Myocyte (in vitro differentiated cells): ENCODE measurements around the gene CDC42EP3. TPM values are rescaled to one million over a fixed set of nuclear protein-coding genes. Genes with fewer than 3 reads are reported as not detected.

Experiments used
- DNase-seq: peaks from one replicate; pipeline ENCODE4 v3.0.0-alpha.2; 2012; ENCODE audit warnings: low read depth
- total RNA-seq: library from RNA; depleted of rRNA; stranded (reverse); fragments of >200 nt; gene quantifications from 2 replicates; pipeline ENCODE4 v1.2.3, GENCODE V29; 2014

CDC42EP3 gene
- total RNA-seq, 1 donor from 2014 or later, result 149 TPM

DNA sequence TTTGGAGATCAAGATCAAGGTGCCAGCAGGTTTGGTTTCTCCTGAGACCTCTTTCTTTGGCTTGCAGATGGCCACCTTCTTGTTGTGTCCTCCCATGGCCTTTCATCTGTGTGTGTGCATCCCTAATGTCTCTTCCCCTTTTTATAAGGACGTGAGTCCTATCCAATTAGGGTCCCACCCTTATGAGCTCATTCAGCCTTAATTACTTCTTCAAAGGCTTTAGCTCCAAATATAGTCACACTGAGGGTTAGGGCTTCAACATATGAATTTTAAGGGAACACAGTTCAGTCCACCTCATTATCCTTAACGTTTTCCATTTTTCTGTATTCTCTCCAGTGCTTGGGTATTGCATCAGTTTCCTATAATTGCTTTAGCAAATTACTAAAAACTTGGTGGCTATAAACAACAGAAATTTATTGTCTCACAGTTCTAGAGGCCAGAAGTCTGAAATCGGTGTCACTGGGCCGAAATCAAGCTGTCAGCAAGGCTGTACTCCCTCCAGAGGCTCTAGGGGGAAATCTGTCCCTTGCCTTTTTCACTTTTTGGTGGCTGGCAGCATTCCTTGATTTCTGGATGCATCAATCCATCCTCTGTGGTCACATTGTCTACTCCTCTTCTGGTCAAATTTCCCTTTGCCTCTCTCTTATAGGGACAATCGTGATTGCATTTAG lies 34.1 kb downstream of the CDC42EP3 start:
- DNase-seq, result peak; percentile 72

GRCh38 chr2:37636381-37637066 lies 34.9 kb downstream of the CDC42EP3 start:
- DNase-seq, result peak; percentile 49

DNA sequence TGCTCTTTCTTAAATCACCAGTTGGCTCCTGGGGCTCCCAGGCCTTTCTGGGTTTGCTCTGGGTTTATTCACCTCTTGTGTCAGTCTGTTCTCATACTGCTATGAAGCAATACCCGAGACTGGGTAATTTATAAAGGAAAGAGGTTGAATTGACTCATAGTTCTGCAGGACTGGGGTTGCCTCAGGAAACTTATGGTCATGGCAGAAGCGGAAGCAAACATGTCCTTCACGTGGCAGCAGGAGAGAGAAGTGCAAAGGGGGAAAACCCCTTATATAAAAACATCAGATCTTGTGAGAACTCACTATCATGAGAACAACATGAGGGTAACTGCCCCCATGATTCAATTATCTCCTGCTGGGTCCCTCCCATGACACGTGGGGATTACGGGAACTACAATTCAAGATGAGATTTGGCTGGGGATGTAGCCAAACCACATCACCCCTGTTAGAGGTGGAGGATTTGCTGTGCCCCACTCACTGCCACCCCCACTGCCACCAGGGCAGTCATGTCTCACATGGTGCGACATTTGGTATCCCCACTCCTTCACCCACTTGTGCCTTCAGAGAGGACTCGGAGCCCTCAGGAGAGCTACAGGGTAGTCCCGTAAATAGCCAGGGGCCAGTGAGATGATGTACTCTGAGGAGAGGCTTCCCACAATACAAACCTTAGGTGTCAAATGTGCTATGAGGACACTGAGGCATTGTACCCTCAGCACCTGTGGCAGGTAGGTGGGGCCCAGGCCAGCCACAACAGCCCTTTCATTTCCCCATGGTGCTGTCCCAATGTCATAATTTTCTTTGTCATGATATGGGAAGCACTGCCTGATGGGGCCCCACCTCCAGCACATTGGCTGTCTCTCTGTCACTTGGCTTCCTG lies 35.7 kb downstream of the CDC42EP3 start:
- peak; percentile 70 for DNase-seq

- no peak for DNase-seq
Observed at GRCh38 chr2:37634914-37635503, 36.4 kb downstream of the CDC42EP3 start.

DNA sequence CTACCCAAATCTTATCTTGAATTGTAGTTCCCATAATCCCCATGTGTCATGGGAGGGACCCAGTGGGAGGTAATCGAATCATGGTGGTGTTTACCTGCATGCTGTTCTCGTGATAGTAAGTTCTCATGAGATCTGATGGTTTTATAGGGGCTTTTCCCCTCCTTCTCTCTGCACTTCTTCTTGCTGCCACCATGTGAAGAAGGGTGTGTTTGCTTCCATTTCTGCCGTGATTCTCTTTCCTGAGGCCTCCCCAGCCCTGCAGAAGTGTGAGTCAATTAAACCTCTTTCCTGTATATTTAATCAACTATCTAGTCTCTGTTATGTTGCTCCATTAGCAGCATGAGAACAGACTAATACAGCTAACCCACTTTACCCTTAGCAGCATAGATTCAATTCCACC lies 37.6 kb downstream of the CDC42EP3 start:
- DNase-seq, result no peak

GRCh38 chr2:37633234-37633633 lies 38.2 kb downstream of the CDC42EP3 start:
- no peak for DNase-seq

- DNase-seq, result peak; percentile 41
Observed at GRCh38 chr2:37632310-37632709, 39.1 kb downstream of the CDC42EP3 start.

GRCh38 chr2:37631698-37632097 lies 39.7 kb downstream of the CDC42EP3 start:
- peak; percentile 87 for DNase-seq

GRCh38 chr2:37631292-37631691 lies 40.1 kb downstream of the CDC42EP3 start:
- DNase-seq, result peak; percentile 99

DNA sequence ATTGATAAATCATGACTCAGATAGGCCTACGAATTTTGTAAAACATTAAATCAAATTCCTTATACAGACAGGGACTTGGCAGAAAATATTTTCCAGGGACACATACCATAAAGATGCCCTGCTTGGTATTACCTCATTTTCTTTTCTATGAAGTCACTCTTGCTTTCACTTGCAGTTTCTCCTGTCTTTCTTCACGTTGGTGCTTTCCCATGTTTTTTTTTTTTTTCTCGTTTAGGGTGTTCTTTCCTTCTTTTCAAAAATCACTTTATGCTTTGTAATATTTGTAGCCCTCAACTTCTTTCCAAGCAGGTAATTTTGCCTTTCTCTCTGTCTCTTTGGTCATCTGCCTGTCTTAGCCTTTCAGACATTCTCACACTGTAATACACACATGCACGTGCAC lies 40.7 kb downstream of the CDC42EP3 start:
- DNase-seq, result no peak

- peak; percentile 62 for DNase-seq
Observed at GRCh38 chr2:37630301-37630700, 41.1 kb downstream of the CDC42EP3 start.

DNA sequence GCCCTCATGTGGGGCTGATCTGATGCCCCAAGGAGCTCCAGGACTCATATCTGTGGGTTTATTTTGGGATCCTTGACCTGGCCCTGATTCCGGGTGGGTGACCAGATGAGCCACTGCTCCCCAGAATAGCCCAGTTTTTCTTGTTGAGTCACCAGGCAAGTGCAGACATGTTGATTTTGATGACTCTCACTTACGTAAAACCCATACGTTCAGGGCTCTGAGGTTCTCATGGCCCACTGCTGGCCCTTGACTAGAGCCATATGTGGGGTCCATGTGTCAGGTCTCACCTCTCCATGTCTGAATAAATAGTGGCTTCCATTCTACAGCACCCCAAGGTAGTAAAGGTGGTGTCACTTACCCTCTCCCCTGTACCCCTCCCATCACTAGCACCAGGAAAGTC lies 41.9 kb downstream of the CDC42EP3 start:
- DNase-seq, result peak; percentile 96

- peak; percentile 90 for DNase-seq
Observed at GRCh38 chr2:37627710-37628109, 43.7 kb downstream of the CDC42EP3 start.

DNA sequence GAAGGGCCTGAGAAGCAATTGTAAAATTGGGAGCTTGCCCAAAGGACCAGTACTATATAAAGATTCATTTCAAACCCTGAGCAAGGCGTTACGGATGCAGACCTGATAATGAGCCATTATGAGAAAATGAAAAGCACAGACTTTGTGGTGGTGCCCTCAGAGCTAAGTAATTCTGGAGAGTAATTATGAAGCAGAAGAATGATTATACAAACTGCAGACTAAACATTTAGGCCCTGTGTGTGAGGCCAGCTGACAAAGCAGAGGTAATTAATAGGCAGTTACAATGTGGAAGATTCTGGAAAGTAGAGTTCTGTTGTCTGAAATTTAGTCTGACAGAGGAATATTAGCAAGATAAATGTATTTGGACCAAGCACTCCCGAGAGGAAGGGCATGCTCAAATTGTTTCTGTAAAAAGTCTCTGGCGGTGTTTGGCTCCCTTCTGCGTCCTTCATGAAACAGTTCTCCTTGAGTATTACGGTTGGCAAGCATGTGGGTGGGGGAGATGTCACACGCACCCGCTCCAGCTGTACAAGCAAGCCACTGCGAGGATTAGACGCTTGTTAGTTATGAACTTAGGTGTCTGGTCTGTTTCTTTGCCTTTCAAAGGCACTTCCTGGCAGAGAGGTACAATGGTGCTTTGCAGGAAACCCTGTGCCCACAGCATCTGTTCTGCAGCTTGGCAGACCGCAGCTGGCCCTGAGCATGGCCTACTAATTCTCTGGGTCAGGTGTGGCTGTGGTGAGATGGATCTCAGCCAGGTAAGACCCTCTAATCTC lies 45.5 kb downstream of the CDC42EP3 start:
- DNase-seq, result peak; percentile 82

GRCh38 chr2:37625156-37625555 lies 46.3 kb downstream of the CDC42EP3 start:
- DNase-seq, result peak; percentile 78

DNA sequence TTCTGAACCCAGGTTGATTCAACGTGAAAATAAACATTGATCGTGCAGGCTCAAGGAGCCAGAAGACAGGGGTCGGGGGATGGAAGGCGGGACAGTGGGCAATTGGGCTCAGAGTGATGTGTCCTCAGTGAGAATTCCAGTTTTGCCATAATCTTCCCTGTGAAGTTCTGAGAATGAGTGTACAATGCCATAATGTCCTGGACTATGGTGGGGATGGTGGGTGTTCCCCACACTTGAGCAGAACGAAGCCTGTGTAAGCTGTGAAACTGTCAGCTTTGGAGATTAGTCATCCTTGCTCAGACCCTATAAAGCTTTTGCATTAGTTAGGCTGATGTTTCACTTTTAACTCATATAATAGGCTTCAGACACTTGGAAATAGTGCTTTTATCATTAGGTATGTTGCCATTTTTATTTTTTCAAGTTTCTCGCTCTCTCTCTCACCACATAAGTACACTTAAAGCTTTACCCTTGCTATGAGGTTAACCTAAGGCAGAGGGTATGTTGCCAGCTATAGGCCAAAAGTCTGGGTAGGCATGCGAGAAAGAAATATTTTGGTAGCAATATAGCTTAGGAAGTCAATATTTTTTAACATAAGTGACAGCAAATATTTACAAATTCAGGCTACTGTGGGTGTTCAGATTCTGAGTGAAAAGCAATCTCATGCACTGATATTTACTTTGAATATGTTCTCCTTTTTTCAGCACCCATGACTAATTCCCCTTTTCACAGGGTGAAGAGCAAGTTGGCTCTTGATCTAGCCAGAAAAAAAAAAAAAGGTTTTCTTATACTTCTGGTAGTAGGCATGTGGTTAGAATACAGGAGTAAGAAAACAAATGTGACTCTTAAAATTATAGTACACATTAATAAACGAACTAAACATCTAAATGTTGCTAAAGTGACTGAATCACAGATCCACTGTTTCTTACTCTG lies 47.2 kb downstream of the CDC42EP3 start:
- DNase-seq, result no peak

DNA sequence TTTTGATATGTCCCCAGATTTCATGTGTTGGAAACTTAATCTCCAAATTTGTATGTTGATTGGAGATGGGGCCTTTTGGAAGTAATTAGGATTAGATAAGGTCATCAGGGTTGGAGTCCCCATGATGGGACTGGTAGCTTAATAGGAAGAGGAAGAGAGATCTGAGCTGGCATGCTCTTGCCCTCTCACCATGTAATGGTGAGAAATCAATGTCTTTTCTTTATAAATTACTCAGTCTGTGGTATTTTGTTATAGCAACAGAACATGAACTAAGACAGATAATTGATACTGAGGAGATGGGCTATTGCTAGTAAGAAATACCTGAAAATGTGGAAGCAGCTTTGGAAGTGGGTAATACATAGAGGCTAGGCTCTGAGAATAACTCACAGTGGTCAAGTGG lies 48.0 kb downstream of the CDC42EP3 start:
- DNase-seq, result no peak

DNA sequence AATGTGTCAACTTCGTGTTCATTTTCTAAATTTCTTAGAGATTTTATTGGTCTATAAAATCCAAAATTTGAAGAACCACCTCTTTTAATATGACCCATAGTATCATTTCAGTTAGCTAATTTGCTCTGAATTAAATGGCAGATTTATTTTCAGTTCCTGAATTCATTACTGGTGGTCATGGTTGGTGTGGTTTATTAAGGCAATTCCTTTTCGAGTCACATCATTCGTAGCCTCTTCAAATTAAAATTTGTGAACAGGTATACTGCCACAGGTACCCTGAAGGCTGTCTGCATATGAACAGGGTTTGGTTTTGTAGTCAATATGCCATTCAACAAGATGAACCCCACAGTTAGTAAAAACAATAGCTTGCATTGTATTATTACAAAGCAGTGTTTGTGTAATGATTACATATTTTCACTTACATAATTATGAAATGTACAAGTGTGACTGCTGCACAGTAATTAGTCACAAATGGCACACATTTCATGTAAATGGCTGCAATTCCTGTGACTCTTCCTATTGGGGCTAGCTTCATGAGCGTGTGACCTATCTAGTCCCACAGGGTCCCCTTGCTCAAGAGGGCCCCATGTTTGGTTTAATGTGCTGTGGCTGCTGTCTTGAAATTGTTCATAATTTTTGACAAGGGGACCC lies 48.9 kb downstream of the CDC42EP3 start:
- no peak for DNase-seq

DNA sequence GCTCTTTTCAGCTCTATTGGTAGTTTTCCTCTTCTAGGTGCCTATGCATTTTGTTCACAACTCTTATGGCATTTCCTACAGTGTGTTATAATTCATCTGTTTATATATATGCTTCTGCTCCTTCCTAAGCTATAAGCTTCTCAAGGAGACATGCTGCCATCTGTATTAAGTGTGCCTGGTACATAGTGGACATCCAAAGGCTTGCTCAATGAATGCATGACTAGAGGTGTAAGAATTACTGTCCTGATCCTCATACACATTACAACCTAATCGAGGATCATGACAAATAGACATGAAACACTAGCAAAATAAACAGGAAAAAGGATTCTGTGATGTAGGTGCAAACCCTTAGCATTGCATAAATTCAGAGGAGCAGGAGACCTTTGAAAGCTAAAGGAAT lies 50.2 kb downstream of the CDC42EP3 start:
- no peak for DNase-seq
